Brain pericyte (primary cell): ENCODE results near the gene DLG1.
A peak's percentile ranks its signal among the peaks of the same experiment; 100 is the strongest.

Source experiments
- DNase-seq: peaks from one replicate; pipeline ENCODE4 v3.0.0-alpha.2; 2012; ENCODE audit warnings: low read depth, low spot score

Gene DLG1

DNA sequence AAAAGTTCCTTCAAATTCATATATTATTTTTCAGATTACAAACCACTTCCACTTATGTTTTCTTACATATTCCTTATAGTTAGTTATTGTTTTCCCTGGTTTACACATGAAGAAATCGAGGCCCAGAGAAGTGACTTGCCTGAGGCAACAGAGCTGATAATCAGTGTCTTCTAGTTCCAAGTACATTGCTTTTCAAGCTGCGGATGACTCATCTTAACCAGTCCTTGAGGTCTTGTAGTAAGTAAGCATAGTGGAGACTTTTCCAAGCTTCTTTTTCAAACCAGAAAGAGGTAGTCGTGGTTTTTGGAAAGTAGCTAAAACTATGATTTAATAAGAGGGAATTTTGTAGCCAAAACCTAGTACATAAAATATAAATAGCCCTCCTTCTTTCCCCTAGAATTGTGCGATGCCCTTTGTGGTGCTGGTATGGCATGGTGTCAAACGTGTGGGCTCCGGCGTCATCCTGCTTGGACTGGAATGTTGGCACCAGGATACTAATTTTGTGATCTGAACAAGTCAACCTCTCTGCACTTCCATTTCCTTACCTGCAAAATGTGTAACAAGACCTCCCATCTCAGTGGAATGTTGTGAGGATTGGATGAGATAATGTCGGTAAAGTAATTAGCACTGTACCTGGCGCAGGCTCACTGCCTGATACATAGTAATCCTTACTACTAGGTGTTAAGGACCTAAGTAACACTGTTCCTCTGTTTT, 19.0 kb upstream of the DLG1 start:
- DNase-seq: no peak

DNA sequence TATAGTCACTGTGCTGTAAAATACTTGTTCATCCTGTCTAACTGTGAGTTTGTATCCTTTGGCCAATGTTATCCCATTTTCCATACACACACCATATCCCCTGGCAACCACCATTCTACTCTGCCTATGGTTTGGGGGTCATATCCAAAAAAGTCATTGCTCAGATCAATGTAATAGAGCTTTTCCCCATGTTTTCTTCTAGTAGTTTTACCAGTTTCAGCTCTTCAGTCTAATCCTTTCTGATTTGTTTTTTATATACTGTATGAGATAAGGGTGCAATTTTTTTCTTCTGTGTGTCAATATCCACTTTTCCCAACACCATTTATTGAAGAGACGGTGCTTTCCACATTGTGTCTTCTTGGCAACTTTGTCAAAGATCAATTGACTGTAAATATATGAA, 14.0 kb upstream of the DLG1 start:
- no peak for DNase-seq

DNA sequence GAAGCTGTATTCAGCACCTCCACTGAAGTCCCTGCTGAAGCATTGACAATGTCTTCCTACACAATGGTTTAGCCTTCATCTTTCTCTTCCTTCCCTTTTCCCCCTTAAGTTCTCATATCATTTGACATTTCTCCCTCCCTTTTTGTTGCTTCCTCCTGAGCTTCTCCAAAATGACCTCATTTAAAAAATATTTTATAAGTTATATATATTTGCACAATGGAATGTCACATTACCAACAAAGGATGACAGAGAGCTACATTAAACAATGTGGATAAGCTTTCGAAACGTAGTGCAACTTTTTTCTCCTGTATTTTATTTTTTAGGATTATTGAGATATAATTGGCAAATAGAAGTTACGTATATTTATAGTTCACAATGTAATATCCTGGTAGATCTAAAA, 13.2 kb upstream of the DLG1 start:
- no peak for DNase-seq

DNA sequence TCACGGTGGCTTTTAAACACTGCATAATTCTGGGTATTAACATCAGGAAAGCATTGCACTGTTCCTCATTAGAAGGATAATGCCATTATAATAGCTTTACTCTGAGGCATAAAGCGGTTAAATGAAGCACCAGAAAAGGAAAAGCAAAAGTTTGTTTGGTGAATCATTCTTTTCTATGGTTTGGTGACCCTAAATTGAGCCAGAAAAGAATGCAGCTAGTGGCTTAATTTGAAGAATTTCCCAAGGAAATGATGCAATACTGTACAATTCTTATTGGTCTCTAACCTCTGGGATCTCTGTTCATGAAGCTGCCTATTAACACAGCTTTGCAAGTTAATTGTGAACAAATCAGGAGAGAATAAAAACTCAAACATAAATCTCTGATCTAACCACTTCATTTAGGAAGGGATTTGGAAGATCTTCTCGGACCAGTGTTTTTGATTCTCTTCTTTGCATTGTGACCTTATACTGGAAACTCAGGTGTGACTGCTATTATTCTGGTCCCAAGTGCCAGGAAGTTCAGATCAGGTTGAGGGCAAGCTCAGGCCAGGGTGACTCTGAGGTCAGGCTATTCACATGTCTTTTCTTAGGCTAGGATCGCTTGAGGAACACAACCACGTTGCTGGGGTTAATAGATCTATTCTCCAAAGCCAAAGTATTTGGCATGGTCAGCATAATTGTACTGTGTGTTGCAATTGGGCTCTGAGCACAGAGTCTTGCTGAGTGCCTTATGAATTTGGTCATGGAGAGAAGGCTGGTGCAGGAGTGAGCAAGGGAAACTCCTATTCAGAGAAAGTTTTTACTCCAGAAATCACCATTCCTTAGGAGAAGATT, 11.3 kb upstream of the DLG1 start:
- no peak for DNase-seq

DNA sequence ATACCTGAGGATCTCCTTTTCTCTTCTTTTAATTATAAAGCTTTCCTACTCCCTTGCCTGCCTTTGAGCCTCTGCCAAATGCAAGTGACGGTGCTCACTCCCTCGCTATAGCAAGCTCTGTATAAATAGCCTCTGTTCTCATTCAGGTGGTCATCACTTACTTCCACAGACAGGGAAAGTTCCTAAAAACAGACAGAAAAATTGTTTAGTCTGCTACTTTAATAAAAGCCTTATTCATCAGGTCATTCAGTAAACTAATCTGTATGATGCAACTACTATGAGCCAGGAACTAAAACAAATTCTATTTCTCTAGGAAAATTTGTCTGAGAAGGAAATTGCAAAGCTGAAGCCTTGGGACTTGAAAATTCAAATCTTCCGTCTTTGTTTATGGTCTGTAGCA, 10.2 kb upstream of the DLG1 start:
- DNase-seq: no peak

DNA sequence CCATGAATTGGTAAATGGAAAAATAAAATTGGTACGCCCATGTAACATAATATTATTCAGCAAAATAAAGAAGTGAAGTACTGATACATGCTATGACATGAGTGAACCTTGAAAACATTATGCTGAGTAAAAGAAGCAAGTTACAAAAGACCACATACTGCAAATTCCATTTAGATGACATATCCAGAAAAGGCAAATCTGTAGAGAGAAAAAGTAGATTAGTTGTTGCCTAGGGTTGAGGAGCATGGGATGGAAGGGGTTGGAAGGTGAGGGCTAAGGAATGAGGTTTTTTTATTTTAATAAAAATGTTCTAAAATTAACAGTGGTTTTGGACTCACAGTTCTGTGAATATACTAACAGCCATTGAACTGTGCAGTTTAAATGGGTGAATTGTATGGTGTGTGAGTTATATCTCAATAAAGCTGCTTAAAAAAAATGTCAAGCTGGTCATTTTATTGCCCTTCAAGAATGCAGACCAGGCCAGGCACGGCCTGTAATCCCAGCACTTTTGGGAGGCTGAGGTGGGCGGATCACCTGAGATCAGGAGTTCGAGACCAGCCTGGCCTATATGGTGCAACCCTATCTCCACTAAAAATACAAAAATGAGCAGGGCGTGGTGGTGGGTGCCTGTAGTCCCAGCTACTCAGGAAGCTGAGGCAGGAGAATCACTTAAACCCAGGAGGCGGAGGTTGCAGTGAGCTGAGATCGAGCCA, 8.1 kb upstream of the DLG1 start:
- no peak for DNase-seq

DNA sequence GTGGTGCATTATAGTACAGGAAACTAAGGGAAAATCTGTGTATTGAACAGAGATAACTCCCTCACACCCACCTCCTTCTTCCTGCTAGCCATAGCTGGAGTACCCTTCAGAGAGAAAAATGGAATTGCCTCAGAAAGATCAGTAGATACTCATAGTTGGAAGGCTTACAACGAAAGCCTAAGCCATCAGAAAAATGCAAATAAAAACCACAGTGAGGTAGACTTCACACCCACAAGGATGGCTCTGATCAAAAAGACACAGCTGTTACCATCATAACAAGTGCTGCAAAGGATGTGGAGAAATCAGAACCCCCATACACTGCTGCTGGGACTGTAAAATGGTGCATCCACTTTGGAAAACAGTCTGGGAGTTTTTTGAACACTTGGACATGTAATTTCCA, 7.4 kb upstream of the DLG1 start:
- no peak for DNase-seq

DNA sequence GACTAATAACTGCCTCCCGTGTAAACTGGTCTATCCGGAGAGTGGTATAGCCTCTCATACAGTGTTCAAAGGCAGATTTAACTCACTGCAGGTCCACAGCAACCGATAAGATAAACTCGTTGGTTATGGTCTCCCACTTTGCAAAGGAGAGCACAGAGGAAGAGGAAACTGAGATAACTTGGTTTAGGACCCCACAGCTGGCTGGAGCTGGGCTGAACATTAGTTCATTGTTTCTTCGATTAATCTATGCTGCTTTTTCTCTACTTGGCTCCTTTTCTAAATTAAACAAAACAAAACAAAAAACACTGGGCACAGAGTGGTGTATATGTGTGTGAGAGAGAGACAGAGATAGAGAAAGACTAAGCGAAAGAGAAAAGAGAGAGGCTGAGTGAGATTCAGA, 5.0 kb upstream of the DLG1 start:
- no peak for DNase-seq

DNA sequence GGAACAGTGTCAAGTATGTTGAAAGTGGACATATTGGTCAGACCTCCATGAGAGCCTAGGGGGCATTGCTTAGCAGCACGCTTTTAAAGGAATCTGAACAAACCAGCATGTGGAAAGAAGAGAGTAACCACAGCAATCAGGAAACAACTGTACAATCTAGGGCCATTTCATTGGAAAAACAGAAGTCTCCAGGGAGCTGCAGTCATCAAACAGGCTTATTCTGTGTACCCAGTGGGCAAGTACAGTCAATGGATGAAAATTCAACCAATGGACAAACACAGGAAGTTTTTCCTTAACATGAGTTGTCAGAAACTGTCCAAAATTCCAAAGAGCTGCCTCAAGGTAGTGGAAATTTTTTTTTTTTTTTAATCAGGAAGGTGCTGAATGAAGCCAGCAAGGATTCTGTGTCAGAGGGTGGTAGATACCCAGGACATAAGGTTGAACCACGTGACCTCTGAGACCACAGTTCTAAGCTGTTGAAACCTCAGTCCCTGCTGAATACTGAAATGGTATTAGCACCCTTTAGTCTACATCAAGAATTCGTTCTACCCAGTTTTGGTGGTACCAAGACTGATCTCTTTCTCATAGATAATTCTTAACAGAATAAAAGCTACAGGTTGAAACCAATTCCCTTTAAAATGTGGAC, 4.4 kb upstream of the DLG1 start:
- DNase-seq: no peak

DNA sequence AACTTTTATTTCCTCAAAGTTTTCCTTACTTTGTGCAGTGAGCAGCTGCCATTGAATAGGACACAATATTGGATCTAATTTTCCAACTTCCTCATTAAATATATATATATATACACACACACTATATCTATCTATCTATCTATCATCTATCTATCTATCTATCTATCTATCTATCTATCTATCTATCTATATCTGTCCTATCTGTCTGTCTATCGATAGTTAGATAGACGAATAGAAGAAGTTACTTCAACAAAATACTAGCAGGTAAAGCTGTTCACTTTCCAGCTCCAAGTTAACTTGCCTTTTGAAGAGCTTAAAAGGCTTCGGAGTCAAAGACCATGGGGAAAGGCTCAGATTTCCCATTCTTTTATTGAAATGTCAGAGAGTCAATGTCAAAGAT, 3.6 kb upstream of the DLG1 start:
- DNase-seq: no peak

DNA sequence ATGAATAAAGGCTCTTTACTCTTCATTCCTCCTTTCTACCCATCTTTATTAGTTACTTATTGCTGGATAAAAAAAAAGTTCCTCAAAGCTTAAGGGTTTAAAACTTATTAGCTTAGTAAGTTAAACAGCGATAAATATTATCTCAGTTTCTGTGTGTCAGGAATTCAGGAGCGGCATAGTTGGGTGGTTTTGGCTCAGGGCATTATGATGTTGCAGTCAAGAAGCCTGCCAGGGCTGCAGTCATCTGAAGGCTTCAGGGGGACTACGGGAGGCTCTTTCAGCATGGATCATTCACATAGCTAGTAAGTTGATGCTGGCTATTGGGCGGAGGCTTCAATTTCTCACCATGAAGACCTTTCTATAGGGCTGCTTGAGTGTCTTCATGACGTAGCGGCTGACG, 1.9 kb upstream of the DLG1 start:
- DNase-seq: no peak

DNA sequence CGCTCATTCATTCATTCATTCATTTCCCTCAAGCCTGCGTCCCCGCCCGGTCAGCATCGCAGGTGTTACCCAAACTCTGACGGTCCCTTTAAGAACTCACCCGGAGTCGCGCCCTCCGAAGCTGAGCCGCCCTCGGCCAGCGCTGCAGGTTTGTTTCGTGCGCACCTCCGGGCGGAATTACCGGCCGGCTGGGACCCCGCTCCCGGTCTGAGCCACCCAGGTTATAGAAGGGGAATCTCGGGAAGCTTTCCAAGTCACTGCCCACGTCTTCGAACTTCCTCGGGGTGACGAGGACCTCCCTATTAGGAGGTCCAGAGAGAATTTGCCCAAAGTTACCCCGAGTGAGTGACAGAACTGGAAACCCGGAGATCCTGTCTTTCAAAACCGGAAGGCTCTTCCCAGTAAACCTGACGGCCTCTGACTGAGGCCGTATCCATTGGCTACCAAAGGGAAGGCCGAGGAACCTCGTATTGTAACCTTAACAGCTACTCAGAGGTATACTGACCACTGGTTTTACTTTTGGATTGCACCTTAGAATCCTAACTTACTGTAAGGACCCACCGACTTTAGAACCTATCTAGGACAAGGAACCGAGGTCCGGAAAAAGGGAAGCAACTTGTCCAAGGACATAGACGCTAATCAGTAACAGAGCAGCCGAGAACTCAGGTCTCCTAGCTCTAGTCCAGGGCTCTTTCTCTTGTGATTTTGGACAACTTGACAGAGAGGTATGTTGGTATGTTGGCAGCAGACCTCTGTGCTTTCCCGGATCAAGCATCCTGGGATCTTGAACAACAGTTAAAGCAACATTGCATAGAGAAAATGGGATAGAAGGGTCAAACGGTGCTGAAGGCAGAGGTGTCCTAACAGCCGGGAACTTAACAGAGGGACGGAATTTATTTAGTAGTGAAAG, 788 bp upstream of the DLG1 start:
- no peak for DNase-seq

DNA sequence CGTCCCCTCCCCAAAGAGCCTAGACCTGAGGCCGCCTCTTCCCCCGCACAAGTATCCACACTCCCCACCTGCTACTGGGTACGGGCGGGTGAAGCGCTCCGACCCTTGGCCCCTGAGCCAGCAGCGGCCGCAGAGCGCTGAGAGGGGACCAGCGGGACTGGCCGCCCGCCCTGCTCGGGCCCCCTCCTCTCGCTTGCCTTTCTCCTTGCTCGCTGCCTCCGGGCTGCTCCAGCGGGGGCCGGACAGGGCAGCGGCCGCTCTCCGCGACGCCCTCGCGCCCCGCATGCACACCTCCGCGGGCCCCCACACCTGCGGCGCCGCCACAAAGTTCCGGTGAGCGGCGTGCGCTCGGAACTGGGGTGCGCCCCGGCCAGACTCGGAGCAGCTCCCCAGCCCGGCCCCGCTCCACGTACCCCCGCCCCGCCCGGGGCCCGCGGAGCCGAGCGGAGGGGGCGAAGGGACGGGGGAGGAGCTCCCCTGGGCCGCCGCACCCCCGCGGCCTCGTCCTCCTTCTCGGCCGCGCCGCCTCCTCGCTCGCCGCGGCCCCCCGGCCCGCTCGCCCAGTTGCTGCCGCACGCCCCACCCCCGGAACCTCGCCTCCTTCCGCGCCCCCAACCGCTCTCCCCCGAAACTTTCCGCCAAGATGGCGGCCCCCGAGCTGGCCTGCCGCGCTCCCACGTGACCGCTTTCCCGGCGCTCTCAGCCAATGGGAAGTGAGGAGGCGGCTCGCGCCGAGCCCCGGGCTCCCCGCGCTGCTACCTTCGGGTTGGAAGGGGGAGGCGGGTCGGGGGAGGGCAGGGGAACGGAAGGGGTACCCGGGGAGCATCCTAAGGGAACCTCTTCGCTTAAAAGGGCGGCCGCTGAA, 704 bp downstream of the DLG1 start:
- DNase-seq: peak; percentile 53

DNA sequence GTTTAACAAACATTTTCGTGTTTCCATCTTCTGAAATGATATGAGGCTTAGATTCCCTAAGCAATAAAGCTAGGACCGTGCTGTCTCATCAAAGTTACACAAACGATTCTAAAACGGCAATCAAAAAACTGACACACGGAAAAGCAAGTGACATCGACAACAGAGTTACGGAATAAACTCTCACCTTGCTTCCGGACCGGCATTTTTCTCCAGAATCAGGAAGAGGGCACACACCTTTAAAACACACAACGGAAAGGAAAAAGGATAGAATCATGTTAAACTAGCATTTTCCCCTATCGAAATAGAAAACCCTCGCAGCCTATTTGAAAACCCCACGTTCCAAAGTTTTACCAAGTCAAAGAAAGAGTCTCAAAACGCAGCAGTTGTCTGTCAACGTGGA, 1.4 kb downstream of the DLG1 start:
- no peak for DNase-seq

DNA sequence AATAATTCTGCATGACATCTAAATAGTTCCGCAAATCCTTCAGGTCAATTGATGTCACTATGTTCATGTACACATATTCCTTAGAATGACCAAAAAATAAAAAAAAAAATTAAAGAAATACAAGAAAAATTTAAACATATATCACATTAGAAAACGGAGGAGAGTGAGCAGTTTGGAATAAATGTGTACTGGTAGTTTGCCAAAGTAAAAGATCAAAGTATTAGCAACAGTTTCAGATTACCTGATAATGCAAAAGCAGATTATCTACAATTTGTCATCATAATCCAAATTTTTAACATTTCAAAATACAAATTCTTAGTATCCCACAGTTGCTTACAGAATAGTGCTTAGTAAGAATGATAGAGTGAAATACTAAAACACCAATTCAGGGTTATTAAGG, 1.9 kb downstream of the DLG1 start:
- no peak for DNase-seq

DNA sequence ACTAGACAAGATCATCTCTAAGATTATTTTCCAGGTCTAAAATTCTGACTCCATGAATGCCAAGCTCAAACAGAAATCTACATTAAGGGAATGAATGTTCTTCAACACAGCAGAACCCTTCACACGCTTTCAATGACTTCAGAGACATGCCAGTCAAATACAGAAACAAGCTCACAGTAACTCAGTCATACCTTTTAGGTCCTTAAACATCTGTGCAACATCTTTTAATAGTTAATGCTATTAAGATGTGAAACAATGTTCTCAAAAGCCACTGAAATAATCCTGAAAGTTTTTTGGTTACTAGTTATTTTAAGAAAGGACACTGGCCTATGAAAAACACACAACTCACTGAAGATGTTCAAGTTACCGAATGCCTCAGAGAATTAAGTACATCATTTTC, 2.5 kb downstream of the DLG1 start:
- DNase-seq: no peak

DNA sequence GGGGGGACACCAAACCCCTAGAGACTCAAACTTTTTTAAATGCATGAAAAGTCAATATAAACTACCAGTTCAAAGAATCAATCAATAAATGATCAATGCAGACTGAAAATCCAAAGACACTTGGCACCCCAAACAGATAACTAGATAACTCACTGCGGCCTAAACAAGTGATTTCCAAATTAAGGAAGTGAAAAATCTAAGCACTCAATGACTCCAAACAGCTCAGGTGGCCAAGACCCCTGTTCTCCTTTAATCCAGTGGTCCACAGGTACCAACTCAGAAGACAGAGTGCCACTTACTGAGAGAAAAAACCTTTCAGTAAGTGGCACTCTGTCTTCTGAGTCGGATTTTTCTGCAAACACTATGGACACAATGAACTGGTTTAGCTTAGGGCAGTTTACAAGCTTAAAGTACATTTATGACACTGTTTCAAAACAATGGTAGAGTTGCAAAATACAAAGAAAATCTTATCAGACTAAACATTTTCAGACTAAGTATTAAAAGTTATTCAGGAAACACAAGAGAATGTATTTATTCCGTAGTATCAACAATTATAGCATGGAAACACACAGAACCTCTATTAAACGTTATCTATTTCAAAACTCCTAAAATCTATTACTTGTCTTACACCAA, 4.7 kb downstream of the DLG1 start:
- DNase-seq: no peak

DNA sequence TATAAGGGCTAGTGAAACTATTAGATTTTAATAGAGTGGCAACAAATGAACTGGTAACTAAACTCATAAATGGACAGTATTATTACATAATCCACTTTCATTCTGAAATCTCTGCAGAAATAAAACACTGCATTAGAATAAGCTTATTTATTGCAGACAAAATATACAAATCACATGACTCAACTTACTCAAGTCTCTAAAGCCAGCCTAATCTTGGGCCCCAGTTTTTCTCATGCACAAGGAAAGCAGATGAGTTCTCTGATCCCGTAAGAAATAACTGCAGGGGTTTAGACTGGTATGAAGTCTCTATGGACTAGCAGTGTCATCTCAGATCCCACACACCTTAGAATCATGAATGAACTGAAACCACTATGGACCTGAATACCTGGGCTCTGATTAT, 5.8 kb downstream of the DLG1 start:
- no peak for DNase-seq

DNA sequence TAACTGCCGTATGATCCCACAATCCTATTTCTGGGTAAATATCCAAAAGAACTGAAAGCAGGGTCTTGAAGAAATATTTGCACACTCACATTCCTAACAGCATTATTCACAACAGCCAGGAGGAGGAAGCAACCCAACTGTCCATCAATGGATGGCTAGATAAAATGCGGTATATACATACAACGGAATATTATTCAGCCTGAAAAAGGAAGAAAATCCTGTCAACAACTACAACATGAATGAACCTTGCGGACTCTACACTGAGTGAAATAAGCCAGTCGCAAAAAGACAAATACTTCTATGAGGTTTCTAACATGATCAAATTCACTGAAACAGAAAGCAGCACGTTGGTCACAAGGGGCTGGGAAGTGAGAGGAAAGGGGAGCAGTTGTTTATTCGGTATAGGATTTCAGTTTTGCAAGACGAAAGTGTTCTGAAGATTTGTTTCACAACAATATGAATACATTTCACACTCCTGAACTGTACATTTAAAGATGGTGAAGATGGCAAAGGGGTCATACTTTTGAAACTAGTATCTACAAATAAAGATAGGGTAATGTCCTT, 6.2 kb downstream of the DLG1 start:
- DNase-seq: no peak
